ENCODE data around the gene RND2.

The RND2 gene

GRCh38 chr17:43079641-43080302 lies 54.7 kb downstream of the RND2 start:
- DNase-seq: no peak
